Sigmoid colon (tissue), 7 donors: Measurements from ENCODE around the gene VSIG8. TPM values are rescaled to one million over a fixed set of nuclear protein-coding genes. Genes with fewer than 3 reads are reported as not detected.
A peak's percentile ranks its signal among the peaks of the same experiment; 100 is the strongest.

ENCODE experiments used
- DNase-seq: peaks from one replicate; pipeline ENCODE4 v3.0.0-alpha.2; 2019
- H3K27ac ChIP-seq, 4 donors: fragments of 200-600 bp; sonication (generic); one replicate each; pipeline ENCODE4 v1.5.1; 2016 to 2019; ENCODE audit warnings: mild to moderate bottlenecking in 1 of 4
- H3K27me3 ChIP-seq, 3 donors: fragments of 200-600 bp; sonication (generic); one replicate each; pipeline ENCODE4 v1.5.1; 2019; ENCODE audit warnings: mild to moderate bottlenecking in 1 of 3
- H3K36me3 ChIP-seq, 4 donors: fragments of 200-600 bp; sonication (generic); one replicate each; pipeline ENCODE4 v1.5.1; 2016 to 2019
- H3K4me1 ChIP-seq, 4 donors: fragments of 200-600 bp; sonication (generic); one replicate each; pipeline ENCODE4 v1.5.1; 2017 to 2019
- H3K4me3 ChIP-seq, 4 donors: fragments of 200-600 bp; sonication (generic); one replicate each; pipeline ENCODE4 v1.5.1; 2017 to 2019; ENCODE audit warnings: mild to moderate bottlenecking in 2 of 4, moderate library complexity in 1 of 4
- H3K9me3 ChIP-seq, 4 donors: fragments of 200-600 bp in 3 of 4; sonication (generic) in 3 of 4; one replicate each; pipeline versions ENCODE4 v1.5.1 to v1.6.1; 2013 to 2019
- CTCF ChIP-seq, 4 experiments: fragments of 450-650 bp in 3 of 4; fragments of 200-600 bp in 1 of 4; IDR thresholded peaks; one replicate each; pipeline ENCODE4 v1.5.1; 2016 to 2019; ENCODE audit warnings: antibody characterized with exemption in 4 of 4, mild to moderate bottlenecking in 3 of 4, moderate library complexity in 2 of 4
- EP300 ChIP-seq, 4 donors: sonication (generic); formaldehyde crosslinking; IDR thresholded peaks; one replicate each; pipeline ENCODE4 v1.6.1; 2017; ENCODE audit warnings: antibody characterized with exemption in 4 of 4
- POLR2A ChIP-seq, 2 donors: fragments of 450-650 bp; IDR thresholded peaks; one replicate each; pipeline ENCODE4 v1.6.1; 2016; ENCODE audit warnings: antibody characterized with exemption in 2 of 2, mild to moderate bottlenecking in 2 of 2, moderate library complexity in 2 of 2
- POLR2AphosphoS5 ChIP-seq, 4 donors: sonication (generic); formaldehyde crosslinking; IDR thresholded peaks; one replicate each; pipeline ENCODE4 v1.6.1; 2017; ENCODE audit warnings: antibody characterized with exemption in 4 of 4
- WGBS, 2 donors: extraction: QIAGEN DNeasy Blood & Tissue Kit; methylation state at CpG; one replicate each; pipeline ENCODE4 v1.1.7; 2013; 5-methylcytosine and 5-hydroxymethylcytosine counted together
- intact Hi-C: fragments of 100-400 bp; cut with DNase I; formaldehyde crosslinking; loops from one replicate; pipeline ENCODE4 v1.15.1; 2023
- polyA plus RNA-seq, 3 donors: library from polyadenylated mRNA; stranded (reverse); fragments of 200-250 nt; gene quantifications; one replicate each; pipeline ENCODE4 v1.2.3, GENCODE V29; 2013
- total RNA-seq, 4 donors: library from RNA; depleted of rRNA; stranded (reverse); fragments of >200 nt; gene quantifications; one replicate each; pipeline ENCODE4 v1.1.0, GENCODE V29; 2016
- donor health status: healthy with polysubstance abuse.
- donor health status: Bipolar disorder and iron deficiency.
- donor health status: healthy.

Gene VSIG8
- total and polyA plus RNA-seq, 7 donors, result 0.10 TPM; not detected in 6

- intact Hi-C loops, result no loop called here
- DNase-seq, result no peak
- 78 to 94% methylated on average over 3 of the region's 3 CpGs for WGBS, 2 donors
- TF ChIP-seq CTCF (IDR thresholded peaks at IDR 0.05) (no peak), POLR2A (IDR thresholded peaks at IDR 0.05) (no peak), EP300 (IDR thresholded peaks at IDR 0.05) (no peak), POLR2AphosphoS5 (IDR thresholded peaks at IDR 0.05) (no peak)
- H3K4me3 ChIP-seq, result no peak overlapping the region
- H3K36me3 ChIP-seq, result no peaks in the 10 kb centered on the region
- peaks cover 0 to 7% (median 3%) of the 10 kb centered on the region in 4 donors for H3K4me1 ChIP-seq
- H3K9me3 ChIP-seq, result no peaks in the 10 kb centered on the region
- no peak overlapping the region for H3K27ac ChIP-seq
- H3K27me3 ChIP-seq, result peaks cover 0 to 13% (median 0%) of the 10 kb centered on the region in 3 donors
Measured at GRCh38 chr1:159828176-159828575, 34.3 kb downstream of the VSIG8 start.

GRCh38 chr1:159827549-159827948, 34.9 kb downstream of the VSIG8 start:
- H3K9me3 ChIP-seq, result no peaks in the 10 kb centered on the region
- peaks cover 0 to 19% (median 0%) of the 10 kb centered on the region in 3 donors for H3K27me3 ChIP-seq
- no peak for DNase-seq
- peaks cover 0 to 7% (median 3%) of the 10 kb centered on the region in 4 donors for H3K4me1 ChIP-seq
- intact Hi-C loops, result no loop called here
- 78 to 84% methylated on average over 3 of the region's 3 CpGs for WGBS, 2 donors
- TF ChIP-seq POLR2AphosphoS5 (IDR thresholded peaks at IDR 0.05) (no peak), POLR2A (IDR thresholded peaks at IDR 0.05) (no peak), EP300 (IDR thresholded peaks at IDR 0.05) (no peak), CTCF (IDR thresholded peaks at IDR 0.05) (no peak)
- H3K36me3 ChIP-seq, result no peaks in the 10 kb centered on the region
- peak overlapping the region in 1 of 4 donors; percentile 20 for H3K4me3 ChIP-seq
- H3K27ac ChIP-seq, result no peak overlapping the region

- WGBS, 2 donors, result 87 to 91% methylated on average over 6 of the region's 6 CpGs
- peak overlapping the region in 1 of 4 donors; percentile 20 for H3K4me3 ChIP-seq
- H3K4me1 ChIP-seq, result peaks cover 0 to 7% (median 3%) of the 10 kb centered on the region in 4 donors
- no peaks in the 10 kb centered on the region for H3K36me3 ChIP-seq
- DNase-seq, result no peak
- TF ChIP-seq POLR2AphosphoS5 (IDR thresholded peaks at IDR 0.05) (no peak), POLR2A (IDR thresholded peaks at IDR 0.05) (no peak), EP300 (IDR thresholded peaks at IDR 0.05) (no peak), CTCF (IDR thresholded peaks at IDR 0.05) (no peak)
- H3K27me3 ChIP-seq, result peaks cover 0 to 19% (median 0%) of the 10 kb centered on the region in 3 donors
- no peaks in the 10 kb centered on the region for H3K9me3 ChIP-seq
- intact Hi-C loops, result no loop called here
- no peak overlapping the region for H3K27ac ChIP-seq
Measured at GRCh38 chr1:159827102-159827490, 35.4 kb downstream of the VSIG8 start.

GRCh38 chr1:159826441-159827101, 35.9 kb downstream of the VSIG8 start, which contains the start of gene SLAMF8:
Gene SLAMF8 (plus strand): TSS chr1:159826873. CDS start chr1:159826899, 26 bp downstream.
- 67 to 75% methylated on average over 11 of the region's 11 CpGs for WGBS, 2 donors
- H3K4me1 ChIP-seq, result peaks cover 0 to 7% (median 3%) of the 10 kb centered on the region in 4 donors
- H3K27me3 ChIP-seq, result peaks cover 0 to 19% (median 0%) of the 10 kb centered on the region in 3 donors
- DNase-seq, result no peak
- H3K9me3 ChIP-seq, result no peaks in the 10 kb centered on the region
- peak within 1 kb of the TSS in 1 of 4 donors; percentile 20 for H3K4me3 ChIP-seq
- no peak within 1 kb of the TSS for H3K27ac ChIP-seq
- intact Hi-C loops, result no loop called here
- TF ChIP-seq CTCF (IDR thresholded peaks at IDR 0.05) (no peak), EP300 (IDR thresholded peaks at IDR 0.05) (no peak), POLR2AphosphoS5 (IDR thresholded peaks at IDR 0.05) (no peak), POLR2A (IDR thresholded peaks at IDR 0.05) (no peak)
- no peaks in the 10 kb centered on the region for H3K36me3 ChIP-seq
